Activated naive CD4-positive, alpha-beta T cell treated with anti-CD3 and anti-CD28 coated beads, Interleukin-2, amount 10 ng/mL, durations not matched to agents 7 days and 5 days (primary cell): Measurements from ENCODE around the gene DTD2.
A peak's percentile ranks its signal among the peaks of the same experiment; 100 is the strongest.

ENCODE experiments used
- CTCF ChIA-PET: fragments of 350-600 bp; sonication (Branson Sonifier 250); formaldehyde crosslinking; loops from one replicate; lab custom pipeline; 2021; ENCODE audit warnings: antibody characterized with exemption; lab: Charles Lee
- DNase-seq: peaks from one replicate; pipeline ENCODE4 v3.0.0-alpha.2; 2020
- H3K27ac Mint-ChIP-seq: one replicate; pipeline ENCODE4 v1.8.0; 2021; ENCODE audit warnings: mild to moderate bottlenecking, moderate library complexity, mixed read lengths
- H3K27me3 Mint-ChIP-seq: one replicate; pipeline ENCODE4 v1.8.0; 2021; ENCODE audit warnings: mild to moderate bottlenecking, mixed read lengths
- H3K36me3 Mint-ChIP-seq: one replicate; pipeline ENCODE4 v1.8.0; 2021; ENCODE audit warnings: mixed read lengths
- H3K4me1 Mint-ChIP-seq: one replicate; pipeline ENCODE4 v1.8.0; 2021; ENCODE audit warnings: mixed read lengths
- H3K4me3 Mint-ChIP-seq: one replicate; pipeline ENCODE4 v1.8.0; 2021; ENCODE audit warnings: mild to moderate bottlenecking, moderate library complexity, mixed read lengths
- H3K9me3 Mint-ChIP-seq: one replicate; pipeline ENCODE4 v1.8.0; 2021; ENCODE audit warnings: mixed read lengths

Gene DTD2

DNA sequence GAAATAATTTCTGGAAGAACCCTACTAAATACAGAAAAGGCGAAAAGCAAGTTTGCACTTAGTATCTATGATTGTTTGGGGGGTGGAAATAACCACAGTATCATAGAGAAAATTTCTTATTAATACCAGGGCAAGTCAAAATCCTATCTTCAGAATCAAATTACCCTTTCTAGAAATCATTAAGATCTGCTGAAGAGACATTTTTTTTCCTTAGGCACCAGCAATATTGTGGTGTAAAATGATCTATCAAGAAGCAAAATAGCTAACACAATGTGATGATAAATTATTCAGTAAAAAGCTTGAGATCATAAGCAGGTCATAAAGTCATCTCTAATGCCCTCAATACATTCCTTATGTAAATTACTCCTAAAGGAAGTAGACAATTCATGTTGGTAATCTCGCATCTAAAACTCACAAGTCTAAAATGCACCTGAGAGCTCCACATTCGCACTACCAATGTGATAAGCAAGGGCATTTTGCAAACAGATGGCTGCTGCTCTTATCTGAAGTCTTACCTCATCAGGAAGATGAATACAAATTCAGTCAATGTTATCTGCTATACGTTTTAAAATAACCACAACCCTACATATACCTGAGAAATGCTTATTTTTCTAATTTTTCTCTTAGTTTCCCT lies 51.6 kb downstream of the DTD2 start:
- CTCF ChIA-PET, result no interaction called here
- Mint-ChIP-seq H3K4me1 (no peaks in the 10 kb centered on the region), H3K36me3 (no peaks in the 10 kb centered on the region), H3K27ac (no peak overlapping the region), H3K4me3 (no peak overlapping the region), H3K27me3 (no peaks in the 10 kb centered on the region), H3K9me3 (no peaks in the 10 kb centered on the region)
- DNase-seq, result no peak

DNA sequence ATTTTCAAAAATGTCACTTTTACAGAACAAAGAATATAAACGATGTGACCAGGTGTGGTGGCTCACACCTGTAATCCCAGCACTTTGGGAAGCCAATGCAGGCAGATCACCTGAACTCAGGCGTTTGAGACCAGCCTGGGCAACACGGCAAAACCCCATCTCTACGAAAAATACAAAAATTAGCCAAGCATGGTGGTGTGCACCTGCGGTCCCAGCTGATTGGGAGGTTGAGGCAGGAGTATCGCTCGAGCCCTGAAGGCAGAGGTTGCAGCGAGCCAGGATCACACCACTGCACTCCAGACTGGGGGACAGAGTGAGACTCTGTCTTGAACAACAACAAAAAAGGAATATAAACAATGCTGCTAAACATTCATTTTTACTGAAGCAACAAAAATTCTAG lies 52.2 kb downstream of the DTD2 start:
- H3K4me3 Mint-ChIP-seq, result no peak overlapping the region
- no peaks in the 10 kb centered on the region for H3K36me3 Mint-ChIP-seq
- DNase-seq, result no peak
- CTCF ChIA-PET, result no interaction called here
- H3K27me3 Mint-ChIP-seq, result no peaks in the 10 kb centered on the region
- no peak overlapping the region for H3K27ac Mint-ChIP-seq
- H3K9me3 Mint-ChIP-seq, result no peaks in the 10 kb centered on the region
- peaks cover 2% of the 10 kb centered on the region for H3K4me1 Mint-ChIP-seq

DNA sequence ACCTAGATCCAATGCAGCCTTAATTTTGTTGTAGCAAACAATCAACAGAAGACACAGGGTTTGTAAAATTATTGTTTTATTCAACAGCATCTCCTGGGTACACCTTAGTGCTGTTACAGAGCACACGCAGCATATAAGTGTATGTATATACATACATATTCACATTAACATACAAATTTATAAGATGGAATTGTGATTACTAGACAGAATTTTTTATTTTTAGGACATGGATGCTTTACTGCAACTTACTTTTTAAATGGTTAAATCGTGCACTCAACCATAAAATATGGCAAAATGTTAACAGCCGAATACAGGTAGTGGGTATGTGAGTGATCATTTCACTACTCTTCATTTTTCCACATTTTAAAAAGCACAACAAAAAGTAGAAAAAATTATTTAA lies 53.6 kb downstream of the DTD2 start:
- no peaks in the 10 kb centered on the region for H3K27me3 Mint-ChIP-seq
- peaks cover 1% of the 10 kb centered on the region for H3K36me3 Mint-ChIP-seq
- H3K4me1 Mint-ChIP-seq, result peaks cover 3% of the 10 kb centered on the region
- H3K4me3 Mint-ChIP-seq, result no peak overlapping the region
- H3K9me3 Mint-ChIP-seq, result no peaks in the 10 kb centered on the region
- H3K27ac Mint-ChIP-seq, result no peak overlapping the region
- CTCF ChIA-PET, result no interaction called here
- DNase-seq, result no peak

DNA sequence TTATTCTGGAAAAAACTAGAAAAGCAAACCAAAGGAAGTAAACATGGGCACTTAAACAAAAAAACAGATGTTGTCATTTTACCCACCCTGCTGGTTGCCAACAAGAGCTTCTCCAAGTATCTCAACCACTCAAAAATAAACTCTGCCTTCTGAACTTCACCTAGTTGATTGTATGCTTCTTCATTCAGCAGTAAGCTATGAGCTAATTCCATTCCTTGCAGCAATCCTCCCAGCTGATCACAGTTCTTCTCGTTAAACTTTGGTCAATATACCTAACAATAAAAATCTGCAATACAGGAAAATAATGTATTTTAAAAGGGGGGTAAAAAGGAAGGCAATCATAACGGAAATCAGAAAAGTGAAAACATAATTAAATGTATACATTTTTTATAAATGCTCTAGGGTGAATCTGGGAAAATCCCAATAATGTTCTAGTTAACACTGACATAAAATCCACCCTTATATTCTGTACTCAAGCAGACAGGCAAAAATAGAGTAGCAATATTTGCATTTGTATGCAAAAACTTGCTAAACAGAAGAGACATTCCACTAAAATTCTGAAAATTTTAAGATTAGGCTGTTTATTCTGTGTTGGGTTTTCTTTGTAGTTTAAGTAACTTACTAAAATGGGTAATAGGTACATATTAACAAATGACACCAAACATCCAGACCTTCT lies 54.4 kb downstream of the DTD2 start:
- peaks cover 1% of the 10 kb centered on the region for H3K36me3 Mint-ChIP-seq
- no peaks in the 10 kb centered on the region for H3K27me3 Mint-ChIP-seq
- no peak overlapping the region for H3K27ac Mint-ChIP-seq
- no peak overlapping the region for H3K4me3 Mint-ChIP-seq
- H3K9me3 Mint-ChIP-seq, result no peaks in the 10 kb centered on the region
- DNase-seq, result no peak
- CTCF ChIA-PET, result interaction anchor here (1.2 kb wide), 1 partner anchor 25 kb away, joined by 5 read pairs; no protein-coding TSS in a partner anchor
- peaks cover 3% of the 10 kb centered on the region for H3K4me1 Mint-ChIP-seq

DNA sequence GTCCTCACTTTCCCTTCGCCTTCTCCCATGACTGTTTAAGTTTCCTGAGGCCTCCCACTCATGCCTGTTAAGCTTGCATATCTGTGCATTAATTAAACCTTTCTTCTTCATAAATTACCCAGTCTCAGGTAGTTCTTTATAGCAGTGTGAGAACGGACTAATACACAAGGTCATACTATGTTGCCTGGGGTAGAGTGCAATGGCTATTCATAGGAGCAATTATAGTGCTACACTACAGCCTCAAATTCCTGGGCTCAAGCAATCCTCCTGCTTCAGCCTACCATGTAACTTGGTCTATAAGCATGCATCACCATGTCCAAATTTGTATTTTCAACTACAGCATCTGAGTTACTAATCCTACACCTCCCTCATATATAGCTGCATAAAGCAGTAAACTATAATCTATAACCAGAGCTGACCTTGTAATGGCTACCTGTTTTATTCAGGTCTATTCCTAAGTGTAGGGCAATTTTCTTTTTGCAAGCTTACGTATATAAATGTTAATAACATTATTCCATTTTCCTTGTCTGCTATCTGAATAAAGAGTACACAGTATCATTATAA lies 55.9 kb downstream of the DTD2 start:
- Mint-ChIP-seq H3K9me3 (no peaks in the 10 kb centered on the region), H3K27ac (no peak overlapping the region), H3K27me3 (no peaks in the 10 kb centered on the region), H3K4me1 (peaks cover 3% of the 10 kb centered on the region), H3K4me3 (no peak overlapping the region), H3K36me3 (peaks cover 1% of the 10 kb centered on the region)
- DNase-seq, result no peak
- CTCF ChIA-PET, result interaction anchor here (1.2 kb wide), 1 partner anchor 26 kb away, joined by 5 read pairs; no protein-coding TSS in a partner anchor

DNA sequence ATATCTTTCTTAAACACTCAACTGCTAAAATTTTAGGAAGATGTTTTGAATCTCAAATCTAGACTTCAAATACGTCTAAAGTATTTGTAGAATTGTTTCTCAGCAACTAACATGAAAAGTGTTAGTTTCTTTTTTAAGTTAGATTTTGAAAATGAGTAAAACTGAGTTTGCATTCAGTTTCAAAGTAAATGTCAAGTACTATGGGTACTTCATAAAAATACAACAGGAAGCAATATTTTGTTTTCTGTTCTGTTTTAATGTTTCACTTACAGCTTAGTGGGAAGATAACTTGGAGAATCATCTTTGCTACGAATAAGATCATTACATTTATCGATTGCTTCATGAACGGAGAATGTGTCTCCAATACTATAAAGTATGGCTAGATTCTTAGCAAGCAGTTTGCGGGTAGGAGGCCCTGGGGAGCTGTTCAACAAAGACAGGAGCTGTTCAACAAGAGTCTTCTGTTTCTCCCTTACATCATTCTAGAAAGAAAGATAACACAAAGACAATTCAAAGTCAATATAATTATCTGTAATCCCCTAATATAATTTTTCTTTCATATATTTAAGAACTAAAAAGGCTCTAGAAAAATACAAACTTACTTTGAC lies 57.2 kb downstream of the DTD2 start:
- Mint-ChIP-seq H3K4me1 (peaks cover 3% of the 10 kb centered on the region), H3K36me3 (peaks cover 1% of the 10 kb centered on the region), H3K4me3 (no peak overlapping the region), H3K27ac (peak overlapping the region; percentile 8), H3K9me3 (no peaks in the 10 kb centered on the region), H3K27me3 (no peaks in the 10 kb centered on the region)
- CTCF ChIA-PET, result no interaction called here
- DNase-seq, result no peak
